GM10847 (cell line): ENCODE measurements around the gene SGPL1.

Experiments
- POLR2A ChIP-seq: IDR thresholded peaks from 2 replicates; pipeline ENCODE4 v1.6.1; 2011; ENCODE audit not compliant: insufficient read length; ENCODE audit errors: extremely low read depth

SGPL1 gene

DNA sequence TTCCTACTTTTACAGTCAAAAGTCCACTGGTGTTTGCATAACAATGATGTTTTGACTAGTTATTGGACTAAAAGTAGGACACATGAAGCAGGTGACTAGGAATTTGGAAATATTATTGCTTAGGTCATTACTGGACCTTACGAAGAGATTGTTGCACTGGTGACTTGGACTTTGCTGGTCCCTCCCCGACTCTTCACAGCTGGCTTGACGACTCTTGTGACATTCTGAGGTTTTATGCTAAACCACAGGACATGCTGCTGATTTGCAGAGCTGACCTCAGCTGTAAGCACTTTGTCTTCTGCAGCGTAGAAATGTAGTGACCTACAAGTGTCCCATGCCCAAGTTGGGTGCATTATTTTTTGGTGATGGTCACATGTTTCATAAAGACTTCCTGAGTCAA is 50.7 kb downstream of the SGPL1 start:
- no peak for TF ChIP-seq POLR2A

DNA sequence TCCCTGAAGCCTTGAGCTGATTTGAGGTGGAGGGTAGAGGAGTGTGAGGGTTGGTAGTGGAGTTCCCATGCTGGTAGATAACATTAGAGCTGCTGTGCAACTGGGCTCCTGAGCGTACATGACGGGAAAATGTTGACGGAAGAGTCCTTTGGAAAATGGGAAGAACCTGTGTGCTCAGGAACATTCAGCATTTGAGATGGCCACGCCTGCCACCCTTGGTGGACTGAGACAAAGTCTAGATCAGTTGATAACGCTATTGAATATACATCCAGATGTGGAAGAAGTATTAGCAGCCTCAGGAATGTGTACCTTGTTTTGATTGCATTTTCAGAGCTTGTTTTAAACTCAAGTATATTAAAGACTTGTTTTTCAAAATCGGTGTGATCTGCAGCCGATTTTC is 56.5 kb downstream of the SGPL1 start:
- TF ChIP-seq POLR2A = no peak

DNA sequence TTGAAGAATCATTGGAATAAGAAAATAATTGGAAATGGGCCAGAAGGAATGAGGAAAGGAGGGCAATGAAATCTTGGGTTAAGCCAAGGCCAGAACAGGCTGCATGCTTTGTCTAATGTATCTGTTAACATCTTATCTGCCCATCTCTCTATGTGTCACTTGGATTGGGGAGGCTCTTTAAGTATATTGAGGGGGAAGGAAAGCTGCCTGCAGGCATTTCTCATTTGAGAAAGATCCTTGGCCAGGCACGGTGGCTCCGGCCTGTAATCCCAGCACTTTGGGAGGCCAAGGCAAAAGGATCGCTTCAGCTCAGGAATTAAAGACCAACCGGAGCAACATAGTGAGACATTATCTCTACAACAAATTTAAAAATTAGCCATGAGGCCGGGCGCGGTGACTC is 58.3 kb downstream of the SGPL1 start:
- TF ChIP-seq POLR2A = no peak

DNA sequence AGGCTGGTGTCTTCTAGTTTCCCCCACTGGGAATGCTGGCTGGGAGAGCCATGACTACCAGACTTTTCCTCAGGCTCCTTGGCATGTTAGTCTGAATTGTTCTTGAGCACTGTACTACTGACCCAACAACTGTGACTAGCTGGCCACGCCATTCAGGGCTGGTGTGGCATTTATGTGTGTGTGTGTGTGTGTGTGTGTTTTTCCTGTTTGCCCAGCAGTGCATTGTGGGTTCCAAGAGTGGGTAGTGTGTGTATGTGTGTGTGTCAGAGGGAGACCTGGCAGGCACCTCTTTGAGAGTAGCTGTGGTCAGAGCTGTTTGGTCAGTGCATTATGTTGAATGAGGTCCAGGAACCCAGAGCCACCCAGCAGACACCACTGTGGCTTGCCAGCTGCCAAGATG is 63.5 kb downstream of the SGPL1 start:
- no peak for TF ChIP-seq POLR2A

DNA sequence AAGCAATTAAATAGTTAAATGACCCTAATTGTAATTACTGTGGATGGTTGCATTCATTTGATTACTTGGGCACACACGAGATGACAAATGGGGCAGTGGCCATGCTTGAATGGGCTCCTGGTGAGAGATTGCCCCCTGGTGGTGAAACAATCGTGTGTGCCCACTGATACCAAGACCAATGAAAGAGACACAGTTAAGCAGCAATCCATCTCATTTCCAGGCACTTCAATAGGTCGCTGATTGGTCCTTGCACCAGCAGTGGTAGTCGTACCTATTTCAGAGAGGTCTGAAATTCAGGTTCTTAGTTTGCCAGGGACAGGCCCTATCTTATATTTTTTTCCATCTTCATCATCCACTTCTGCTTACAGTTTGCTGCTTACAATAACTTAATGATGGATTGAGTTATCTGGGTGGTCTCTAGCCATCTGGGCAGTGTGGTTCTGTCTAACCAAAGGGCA is 64.4 kb downstream of the SGPL1 start:
- no peak for TF ChIP-seq POLR2A

DNA sequence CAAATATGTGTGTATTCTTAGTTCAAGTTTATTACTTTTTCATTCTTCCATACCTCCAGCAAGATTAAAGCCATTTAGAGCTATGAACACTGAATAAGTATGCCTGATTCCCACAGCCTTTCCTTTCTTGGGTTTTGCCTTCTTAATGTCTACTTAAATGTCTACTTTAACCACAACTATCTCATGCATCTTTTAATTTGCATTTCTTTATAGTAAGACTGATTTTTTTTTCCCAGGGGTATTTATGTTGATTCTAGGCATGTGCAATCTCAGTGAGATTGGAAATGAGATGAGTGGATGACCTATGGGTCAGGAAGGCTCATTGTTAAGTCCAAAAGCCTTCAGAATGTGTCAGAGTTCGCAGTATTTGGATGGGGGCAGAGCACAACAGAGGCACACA is 69.0 kb downstream of the SGPL1 start:
- TF ChIP-seq POLR2A = no peak

DNA sequence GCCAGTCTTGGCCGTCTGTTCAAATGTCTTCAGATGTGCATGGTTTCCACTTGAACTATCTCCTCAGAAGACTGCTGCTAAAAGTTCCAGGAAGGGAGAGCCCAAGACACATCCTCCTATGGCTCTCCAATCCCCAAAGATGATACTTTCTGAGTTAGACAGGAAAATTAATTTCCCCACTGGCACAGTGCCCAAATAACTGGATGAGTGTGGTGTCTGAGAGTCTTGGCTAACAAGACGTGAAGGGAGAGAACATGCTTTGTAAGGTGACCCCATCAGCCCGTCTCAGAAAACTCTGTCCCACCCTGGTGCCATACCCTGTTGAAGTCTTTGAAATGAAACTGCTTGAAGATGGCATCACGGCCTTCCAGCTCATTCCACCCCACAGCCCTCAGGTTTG is 69.7 kb downstream of the SGPL1 start:
- TF ChIP-seq POLR2A = no peak

DNA sequence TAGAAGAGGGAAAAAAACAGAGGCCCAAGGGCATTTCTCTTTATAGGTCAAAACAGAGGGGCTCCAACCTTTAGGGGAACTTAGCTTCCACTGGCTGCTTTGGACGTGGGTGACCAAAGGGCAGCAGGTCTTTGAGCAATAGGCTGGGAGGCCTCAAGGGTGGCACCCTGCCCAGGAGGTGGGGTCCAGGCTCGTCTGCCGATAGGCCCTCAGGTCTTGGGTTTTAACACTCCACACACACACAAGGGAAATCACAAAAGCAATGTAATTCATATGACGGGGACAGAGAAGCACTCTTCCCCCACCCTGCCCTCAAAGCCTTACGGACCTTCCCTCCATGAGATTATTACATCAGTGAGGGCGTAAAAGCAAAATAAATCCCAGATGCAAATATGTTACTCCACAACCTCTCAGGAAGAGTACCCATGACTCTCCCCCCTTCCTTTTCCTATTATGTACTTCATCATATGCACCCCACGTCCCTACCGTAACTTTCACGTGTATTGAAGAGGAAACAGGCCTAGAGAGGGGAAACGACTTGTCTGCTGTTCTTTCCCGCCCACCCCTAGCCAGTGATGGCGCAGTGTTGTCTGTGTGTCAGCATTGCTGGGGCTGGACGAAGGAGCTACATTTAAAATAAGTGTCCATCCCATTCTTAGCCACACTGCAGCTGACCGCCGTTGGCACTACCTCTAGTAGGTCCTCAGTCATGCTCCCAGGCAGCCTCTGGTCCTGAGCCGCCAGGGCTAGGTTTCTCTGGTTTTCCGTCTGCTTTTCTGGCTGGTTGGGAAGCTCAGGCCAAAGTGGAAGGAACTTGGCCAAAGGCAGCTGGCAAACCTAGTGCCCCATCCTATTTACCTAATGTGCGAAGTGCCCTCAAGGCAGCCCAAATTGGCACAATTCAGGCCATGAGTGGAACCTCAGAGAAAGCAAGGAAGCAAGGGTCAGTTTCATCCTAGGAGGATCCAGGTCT is 70.5 kb downstream of the SGPL1 start:
- no peak for TF ChIP-seq POLR2A

DNA sequence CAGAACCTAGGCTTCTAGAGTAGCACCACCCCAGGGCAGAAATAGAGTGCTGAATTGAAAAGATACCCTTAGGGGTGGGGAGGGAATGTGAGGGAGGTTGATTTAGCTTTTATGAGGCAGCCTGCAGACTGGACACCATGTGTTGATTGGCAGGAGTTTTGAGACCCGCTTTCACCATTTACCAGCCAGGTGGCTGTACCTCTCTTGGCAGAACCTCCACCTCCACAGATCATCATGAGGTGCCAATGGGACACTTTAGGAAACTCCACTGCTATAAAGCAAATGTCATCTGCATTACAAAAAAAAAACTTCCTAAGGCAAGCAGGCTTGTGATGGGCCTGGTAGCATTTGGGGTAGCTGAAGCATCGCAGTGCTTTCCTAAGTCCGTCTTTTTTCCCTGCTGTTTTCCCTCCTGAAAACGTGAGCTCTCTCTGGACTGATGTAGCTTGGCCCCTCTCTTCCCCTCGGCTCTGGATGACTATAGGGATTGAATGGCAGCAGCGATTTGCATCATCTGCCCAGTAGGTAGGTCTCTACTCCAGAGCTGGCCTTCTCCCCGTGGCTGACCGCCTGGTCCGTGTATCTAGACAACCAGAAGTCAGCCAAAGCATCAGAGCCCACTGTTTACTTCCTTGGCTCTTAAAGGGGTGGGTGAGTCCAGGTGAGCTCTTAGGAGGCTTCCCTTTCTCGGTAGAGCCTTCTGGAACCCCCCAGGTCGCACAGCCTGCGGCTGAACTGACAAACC is 71.3 kb downstream of the SGPL1 start:
- no peak for TF ChIP-seq POLR2A

DNA sequence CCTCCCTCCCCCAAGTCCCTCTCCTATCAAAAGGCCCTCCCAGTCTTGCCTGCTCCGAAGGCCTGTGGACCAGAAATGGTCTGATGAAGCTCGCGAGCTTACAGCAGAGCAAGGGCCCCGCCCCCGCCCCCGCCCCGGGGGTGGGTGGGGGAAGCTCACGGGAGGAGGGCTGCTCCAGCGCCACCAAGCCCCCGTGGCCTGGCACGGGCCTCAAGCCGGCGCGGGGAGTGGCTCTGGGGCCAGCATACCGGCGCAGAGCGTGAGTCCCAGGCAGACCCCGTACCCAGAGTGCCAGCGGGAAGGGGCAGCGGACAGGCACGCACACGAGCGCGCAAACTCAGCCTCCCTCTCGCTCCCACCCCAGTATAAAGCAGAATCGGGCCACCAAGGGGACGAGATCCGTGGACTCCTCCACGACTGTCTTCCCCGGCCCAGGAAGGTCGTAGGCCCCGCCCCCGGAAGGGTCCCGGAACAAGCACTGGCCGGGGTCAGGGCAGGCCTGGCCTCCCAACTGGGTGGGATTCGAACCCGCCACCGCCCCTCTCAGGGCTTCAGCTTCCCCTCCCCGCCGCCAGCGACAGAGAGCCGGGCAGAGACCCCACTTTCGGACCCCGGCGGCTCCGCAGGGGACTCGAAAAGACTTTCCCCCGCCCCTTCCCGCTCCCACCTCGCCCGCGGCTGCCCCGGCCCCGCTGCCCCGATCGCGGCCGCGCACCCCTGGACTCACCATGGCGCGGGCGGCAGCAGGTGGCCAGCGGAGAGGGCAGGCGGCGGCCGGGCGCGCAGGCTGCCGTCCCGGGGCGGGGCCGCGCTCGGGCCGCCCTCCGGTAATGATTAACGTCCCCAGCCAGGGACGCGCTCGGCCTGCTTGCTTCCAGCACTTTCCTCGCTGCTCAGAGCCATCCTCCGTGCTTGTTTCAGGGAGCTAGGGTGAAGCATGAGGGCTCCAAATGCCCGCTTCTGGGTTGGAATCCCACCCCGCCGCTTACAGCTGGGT is 72.4 kb downstream of the SGPL1 start, which contains the start of gene PCBD1:
Gene PCBD1 (minus strand): TSS at position 762 of the 997 bp plus-strand sequence. CDS start 32 bp downstream, at position 730.
- TF ChIP-seq POLR2A = peak; percentile 52

DNA sequence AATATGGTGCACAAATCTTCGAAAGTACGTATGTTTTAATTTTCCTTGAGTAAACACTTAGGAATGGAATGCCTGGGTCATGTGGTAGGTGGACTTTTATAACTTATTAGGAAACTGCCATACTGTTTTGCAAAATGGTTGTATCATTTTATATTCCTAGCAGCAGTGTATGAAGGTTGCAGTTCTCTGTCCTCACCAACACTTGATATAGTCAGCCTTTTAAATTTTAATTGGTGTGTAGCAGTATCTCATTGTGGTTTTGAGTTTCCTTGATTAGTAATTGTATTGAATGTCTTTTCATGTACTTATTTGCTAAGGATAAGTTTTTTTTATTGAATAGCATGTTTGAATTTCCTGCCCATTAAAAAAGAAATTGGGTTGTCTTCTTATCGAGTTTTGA is 73.5 kb downstream of the SGPL1 start:
- no peak for TF ChIP-seq POLR2A

DNA sequence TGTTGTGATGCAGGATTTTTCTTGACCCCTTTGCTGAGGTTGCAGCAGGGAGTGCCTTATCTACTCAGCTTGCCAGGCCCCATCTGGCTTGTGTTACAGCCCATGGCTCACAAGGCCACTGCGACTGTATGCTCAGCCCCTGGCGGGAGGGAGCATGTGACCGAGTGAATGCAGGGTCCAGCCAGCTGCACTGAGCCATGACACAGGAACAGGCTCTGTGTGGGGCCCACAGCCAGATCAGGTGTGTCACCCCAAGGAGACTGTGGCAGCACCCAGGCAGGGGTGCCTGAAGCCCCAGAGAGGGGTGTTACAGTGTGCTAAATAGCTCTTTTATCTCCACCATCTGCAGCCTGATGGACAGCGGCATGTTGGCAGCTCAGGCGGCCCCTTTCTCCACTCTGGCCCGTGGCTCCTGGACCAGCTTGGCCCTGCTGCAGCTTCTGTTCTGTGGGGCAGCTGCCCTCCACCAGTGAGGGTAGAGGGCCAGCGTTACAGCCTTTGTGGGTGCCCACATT is 75.2 kb downstream of the SGPL1 start:
- no peak for TF ChIP-seq POLR2A

DNA sequence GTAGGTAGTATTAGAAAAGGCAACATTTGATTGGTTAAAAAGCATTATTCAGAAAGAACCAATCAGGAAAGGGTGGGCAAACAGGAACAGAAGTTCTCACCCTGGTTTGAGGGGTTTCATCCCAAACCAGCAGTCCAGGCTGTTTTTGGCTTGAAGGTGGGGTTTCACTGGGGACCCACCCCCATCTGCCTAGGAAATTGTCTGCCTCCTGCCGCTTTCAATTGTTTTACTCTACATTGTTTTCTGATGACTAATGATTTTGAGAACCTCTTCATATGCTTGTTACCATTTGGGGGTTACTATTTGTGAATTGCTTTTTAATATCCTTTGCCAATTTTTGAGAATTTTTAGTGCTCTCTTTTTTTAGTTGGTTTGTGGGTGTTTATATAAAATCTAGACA is 75.9 kb downstream of the SGPL1 start:
- no peak for TF ChIP-seq POLR2A

DNA sequence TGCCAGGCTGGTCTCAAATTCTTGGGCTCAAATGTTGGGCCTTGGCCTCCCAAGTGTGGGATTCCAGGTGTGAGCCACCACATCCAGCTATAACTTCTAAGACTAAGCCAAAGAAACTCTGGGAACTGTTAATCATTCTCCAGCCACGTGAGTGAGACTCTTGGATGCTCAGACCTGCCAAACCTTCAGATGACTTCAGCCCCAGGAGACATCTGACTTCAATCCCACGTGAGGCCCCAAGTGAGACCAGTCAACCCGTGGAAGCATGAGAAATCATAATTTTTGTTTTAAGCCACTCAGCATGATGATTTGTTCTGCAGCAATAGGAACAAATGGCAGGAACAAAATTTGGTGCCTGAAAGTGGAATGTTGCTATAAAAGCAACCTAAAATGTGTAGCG is 76.9 kb downstream of the SGPL1 start:
- TF ChIP-seq POLR2A = no peak
